ENCODE data around the gene GNAI3. TPM values are rescaled to one million over a fixed set of nuclear protein-coding genes. Genes with fewer than 3 reads are reported as not detected.

GNAI3 gene
- total RNA-seq, 4 donors from 2014 or later, result 2.3 to 20.0 (median 5.8) TPM

DNA sequence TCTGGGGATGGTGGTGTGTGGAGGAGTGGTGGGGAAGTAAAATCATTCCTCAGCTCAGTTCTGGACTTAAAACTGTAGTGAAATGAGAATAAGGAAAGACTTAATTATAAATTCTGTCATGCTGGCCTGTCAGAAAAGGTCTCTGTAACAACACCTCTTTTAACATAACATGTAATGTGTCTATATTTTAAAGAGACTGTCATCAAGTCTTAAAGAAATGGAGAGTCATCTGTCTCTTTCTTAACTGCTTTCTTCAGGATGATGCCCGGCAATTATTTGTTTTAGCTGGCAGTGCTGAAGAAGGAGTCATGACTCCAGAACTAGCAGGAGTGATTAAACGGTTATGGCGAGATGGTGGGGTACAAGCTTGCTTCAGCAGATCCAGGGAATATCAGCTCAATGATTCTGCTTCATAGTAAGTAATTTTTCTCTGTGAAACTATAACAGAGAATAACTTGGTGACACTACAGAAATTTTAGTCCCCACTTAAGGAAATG lies 30.6 kb downstream of the GNAI3 start:
- Histone ChIP-seq H3K4me1 (peaks cover 0 to 6% of the 10 kb centered on the region in 2 donors), H3K27me3 (no peaks in the 10 kb centered on the region), H3K9me3 (no peaks in the 10 kb centered on the region), H3K4me3 (no peak overlapping the region), H3K36me3 (no peaks in the 10 kb centered on the region), H3K27ac (peak overlapping the region; percentile 52 to 68)
- DNase-seq, result no peak
- TF ChIP-seq, protein P1, sequence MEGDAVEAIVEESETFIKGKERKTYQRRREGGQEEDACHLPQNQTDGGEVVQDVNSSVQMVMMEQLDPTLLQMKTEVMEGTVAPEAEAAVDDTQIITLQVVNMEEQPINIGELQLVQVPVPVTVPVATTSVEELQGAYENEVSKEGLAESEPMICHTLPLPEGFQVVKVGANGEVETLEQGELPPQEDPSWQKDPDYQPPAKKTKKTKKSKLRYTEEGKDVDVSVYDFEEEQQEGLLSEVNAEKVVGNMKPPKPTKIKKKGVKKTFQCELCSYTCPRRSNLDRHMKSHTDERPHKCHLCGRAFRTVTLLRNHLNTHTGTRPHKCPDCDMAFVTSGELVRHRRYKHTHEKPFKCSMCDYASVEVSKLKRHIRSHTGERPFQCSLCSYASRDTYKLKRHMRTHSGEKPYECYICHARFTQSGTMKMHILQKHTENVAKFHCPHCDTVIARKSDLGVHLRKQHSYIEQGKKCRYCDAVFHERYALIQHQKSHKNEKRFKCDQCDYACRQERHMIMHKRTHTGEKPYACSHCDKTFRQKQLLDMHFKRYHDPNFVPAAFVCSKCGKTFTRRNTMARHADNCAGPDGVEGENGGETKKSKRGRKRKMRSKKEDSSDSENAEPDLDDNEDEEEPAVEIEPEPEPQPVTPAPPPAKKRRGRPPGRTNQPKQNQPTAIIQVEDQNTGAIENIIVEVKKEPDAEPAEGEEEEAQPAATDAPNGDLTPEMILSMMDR (IDR thresholded peaks at IDR 0.05), result no peak
- TF ChIP-seq POLR2A (IDR thresholded peaks at IDR 0.05), result no peak
- intact Hi-C loops (cut with DNase I; ENCODE audit: low total_unique reads), result no loop called here

- Histone ChIP-seq H3K4me1 (peaks cover 0 to 6% of the 10 kb centered on the region in 2 donors), H3K4me3 (no peak overlapping the region), H3K36me3 (no peaks in the 10 kb centered on the region), H3K27me3 (no peaks in the 10 kb centered on the region), H3K9me3 (no peaks in the 10 kb centered on the region), H3K27ac (peak overlapping the region; percentile 52 to 68)
- no peak for DNase-seq
- TF ChIP-seq, protein P1 (IDR thresholded peaks at IDR 0.05), result no peak
- TF ChIP-seq POLR2A (IDR thresholded peaks at IDR 0.05), result no peak
- intact Hi-C loops (cut with DNase I; ENCODE audit: low total_unique reads), result no loop called here
Observed at GRCh38 chr1:109579491-109579890, 31.1 kb downstream of the GNAI3 start.

DNA sequence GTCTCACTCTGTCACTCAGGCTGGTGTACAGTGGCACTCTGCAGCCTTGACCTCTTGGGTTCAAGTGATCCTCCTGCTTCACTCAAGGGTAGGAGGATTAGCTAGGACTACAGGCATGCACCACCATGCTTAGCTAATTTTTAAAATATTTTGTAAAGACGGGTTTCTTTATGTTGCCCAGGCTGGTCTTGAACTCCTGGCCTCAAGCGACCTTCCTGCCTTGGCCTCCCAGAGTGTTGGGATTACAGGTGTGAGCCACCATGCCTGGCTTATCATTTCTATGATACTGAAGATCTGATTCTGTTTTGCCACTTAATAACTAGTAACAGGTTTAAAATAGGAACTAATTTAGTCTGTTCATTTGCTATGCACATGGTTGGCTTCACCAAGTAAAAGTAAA lies 33.6 kb downstream of the GNAI3 start:
- Histone ChIP-seq H3K4me1 (peaks cover 0 to 6% of the 10 kb centered on the region in 2 donors), H3K4me3 (no peak overlapping the region), H3K9me3 (no peaks in the 10 kb centered on the region), H3K27me3 (no peaks in the 10 kb centered on the region), H3K36me3 (no peaks in the 10 kb centered on the region), H3K27ac (no peak overlapping the region)
- intact Hi-C loops (cut with DNase I; ENCODE audit: low total_unique reads), result no loop called here
- TF ChIP-seq POLR2A (IDR thresholded peaks at IDR 0.05), result no peak
- TF ChIP-seq, protein P1 (IDR thresholded peaks at IDR 0.05), result no peak
- no peak for DNase-seq

GRCh38 chr1:109584766-109585165 lies 36.4 kb downstream of the GNAI3 start:
- Histone ChIP-seq H3K27me3 (no peaks in the 10 kb centered on the region), H3K4me1 (no peaks in the 10 kb centered on the region), H3K36me3 (no peaks in the 10 kb centered on the region), H3K9me3 (no peaks in the 10 kb centered on the region), H3K27ac (no peak overlapping the region), H3K4me3 (no peak overlapping the region)
- intact Hi-C loops (cut with DNase I; ENCODE audit: low total_unique reads), result no loop called here
- no peak for DNase-seq
- TF ChIP-seq POLR2A (IDR thresholded peaks at IDR 0.05), result no peak
- TF ChIP-seq, protein P1 (IDR thresholded peaks at IDR 0.05), result no peak

GRCh38 chr1:109586055-109586454 lies 37.6 kb downstream of the GNAI3 start:
- Histone ChIP-seq H3K27me3 (no peaks in the 10 kb centered on the region), H3K4me3 (no peak overlapping the region), H3K9me3 (no peaks in the 10 kb centered on the region), H3K27ac (no peak overlapping the region), H3K36me3 (no peaks in the 10 kb centered on the region), H3K4me1 (no peaks in the 10 kb centered on the region)
- DNase-seq, result no peak
- intact Hi-C loops (cut with DNase I; ENCODE audit: low total_unique reads), result no loop called here
- no peak for TF ChIP-seq POLR2A (IDR thresholded peaks at IDR 0.05)
- TF ChIP-seq, protein P1 (IDR thresholded peaks at IDR 0.05), result no peak
